Stimulated activated CD8-positive, alpha-beta memory T cell treated with anti-CD3 and anti-CD28 coated beads, Interleukin-7, amount 100 ng/mL, for 48 hours (primary cell): ENCODE results near the gene PCDH18.
"Not testable (repeated sequence)": the region's sequence is repeated elsewhere in the genome, so short reads cannot be mapped to it uniquely, and the experiment has no call there.

ENCODE experiments used
- DNase-seq, 2 donors: peaks; one replicate each; pipeline ENCODE4 v3.0.0-alpha.2; 2020; ENCODE audit warnings: low read depth in 1 of 2; ENCODE audit errors: extremely low read depth in 1 of 2

The PCDH18 gene, protein sequence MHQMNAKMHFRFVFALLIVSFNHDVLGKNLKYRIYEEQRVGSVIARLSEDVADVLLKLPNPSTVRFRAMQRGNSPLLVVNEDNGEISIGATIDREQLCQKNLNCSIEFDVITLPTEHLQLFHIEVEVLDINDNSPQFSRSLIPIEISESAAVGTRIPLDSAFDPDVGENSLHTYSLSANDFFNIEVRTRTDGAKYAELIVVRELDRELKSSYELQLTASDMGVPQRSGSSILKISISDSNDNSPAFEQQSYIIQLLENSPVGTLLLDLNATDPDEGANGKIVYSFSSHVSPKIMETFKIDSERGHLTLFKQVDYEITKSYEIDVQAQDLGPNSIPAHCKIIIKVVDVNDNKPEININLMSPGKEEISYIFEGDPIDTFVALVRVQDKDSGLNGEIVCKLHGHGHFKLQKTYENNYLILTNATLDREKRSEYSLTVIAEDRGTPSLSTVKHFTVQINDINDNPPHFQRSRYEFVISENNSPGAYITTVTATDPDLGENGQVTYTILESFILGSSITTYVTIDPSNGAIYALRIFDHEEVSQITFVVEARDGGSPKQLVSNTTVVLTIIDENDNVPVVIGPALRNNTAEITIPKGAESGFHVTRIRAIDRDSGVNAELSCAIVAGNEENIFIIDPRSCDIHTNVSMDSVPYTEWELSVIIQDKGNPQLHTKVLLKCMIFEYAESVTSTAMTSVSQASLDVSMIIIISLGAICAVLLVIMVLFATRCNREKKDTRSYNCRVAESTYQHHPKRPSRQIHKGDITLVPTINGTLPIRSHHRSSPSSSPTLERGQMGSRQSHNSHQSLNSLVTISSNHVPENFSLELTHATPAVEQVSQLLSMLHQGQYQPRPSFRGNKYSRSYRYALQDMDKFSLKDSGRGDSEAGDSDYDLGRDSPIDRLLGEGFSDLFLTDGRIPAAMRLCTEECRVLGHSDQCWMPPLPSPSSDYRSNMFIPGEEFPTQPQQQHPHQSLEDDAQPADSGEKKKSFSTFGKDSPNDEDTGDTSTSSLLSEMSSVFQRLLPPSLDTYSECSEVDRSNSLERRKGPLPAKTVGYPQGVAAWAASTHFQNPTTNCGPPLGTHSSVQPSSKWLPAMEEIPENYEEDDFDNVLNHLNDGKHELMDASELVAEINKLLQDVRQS

DNA sequence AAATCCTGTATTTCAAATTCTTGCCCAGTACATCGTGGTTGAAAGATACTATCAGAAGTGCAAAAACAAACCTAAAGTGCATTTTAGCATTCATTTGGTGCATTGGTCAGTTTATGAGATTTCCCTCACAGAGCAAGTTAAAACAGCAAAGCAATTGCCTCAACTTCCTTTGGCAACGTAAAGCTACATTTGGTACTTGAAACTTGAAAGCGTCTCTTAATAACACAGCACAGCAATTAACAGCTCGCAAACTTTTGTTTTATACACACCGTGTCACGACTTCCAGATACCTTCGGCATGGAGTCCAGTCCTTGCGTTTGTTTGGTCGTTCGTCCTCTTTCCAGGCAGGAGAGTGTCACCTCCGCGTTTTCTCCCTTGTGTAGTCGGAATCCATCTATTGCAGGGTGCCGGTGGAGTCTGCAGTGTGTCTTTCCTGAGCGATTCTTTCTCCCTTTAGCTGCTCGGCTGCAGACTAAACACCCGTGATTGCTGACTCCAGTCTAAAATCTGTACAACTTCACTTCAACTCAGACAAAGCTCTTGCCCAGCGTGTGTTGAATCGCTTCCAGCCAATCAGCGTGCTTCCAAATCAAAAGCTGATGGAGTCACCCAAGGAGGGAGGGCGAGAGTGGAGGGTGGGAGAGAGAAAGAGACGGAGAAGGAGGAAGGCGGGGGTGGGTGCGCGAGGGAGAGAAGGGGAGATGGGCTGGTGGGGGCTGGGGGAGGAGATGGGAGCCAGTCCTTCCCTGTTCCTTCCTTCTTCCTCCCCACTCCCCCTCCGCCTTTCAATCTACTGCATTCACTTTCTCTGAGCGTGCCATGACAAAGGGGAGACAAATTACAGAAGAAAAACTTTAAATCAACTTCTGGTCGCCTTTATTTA is at the start of gene PCDH18:
TSS of gene PCDH18 (minus strand) at position 509 of the 883 bp plus-strand sequence. CDS start at position 103, 406 bp downstream.
- no peak for DNase-seq

DNA sequence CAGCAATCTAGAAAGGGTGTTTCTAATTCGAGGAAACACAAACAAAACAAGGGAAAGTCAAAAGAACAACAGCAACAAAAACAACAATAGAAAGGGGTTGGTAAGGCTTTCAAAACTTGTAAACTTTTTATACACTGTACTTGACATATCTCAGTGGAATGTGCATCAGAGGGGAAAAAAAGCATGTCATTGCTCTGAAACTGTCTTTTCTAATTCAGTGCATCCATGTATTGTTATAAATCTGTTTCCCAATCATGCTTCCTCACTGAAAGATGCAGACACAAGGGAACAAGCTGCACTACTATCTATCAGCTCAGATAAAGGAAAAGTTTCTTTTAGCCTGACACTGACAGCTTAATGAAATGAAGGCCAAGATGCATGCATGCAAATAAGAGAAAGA is 44.2 kb upstream of the PCDH18 start:
- DNase-seq: no peak

DNA sequence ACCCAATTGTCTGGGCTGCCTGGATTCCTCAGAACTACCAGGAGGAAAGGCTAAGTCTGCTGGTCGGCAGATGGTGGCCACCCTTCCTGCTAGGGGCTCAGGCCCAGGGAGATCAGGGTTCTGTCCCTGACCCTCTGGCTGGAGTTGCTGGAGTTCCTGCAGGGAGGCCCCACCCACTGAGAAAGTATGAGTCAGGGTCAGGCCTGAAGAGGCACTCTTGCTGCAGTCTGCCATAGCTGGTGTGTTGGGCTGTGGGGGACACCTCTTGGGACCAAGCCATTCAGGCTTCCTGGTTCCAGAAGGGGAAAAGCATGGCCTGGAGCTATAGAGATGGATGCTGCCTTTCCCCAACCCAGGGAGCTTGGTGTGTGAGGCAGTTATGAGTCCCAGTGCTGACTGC is 40.4 kb upstream of the PCDH18 start:
- DNase-seq: no peak

DNA sequence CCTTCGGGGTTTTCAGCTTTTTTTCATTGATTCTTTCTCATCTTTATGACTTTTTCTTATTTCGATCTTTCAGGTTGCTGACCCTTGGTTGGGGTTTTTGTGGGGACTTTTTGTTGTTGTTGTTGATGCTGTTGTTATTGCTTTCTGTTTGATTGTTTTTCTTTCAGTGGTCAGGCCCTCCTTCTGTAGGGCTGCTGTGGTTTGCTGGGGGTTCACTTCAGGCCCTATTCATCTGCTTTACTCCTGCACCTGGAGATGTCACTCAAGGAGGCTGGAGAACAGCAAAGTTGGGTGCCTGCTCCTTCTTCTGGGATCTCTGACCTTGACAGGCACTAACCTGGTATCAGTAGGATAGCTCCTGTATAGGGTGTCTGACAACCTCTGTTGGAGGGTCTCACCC is 39.9 kb upstream of the PCDH18 start:
- no peak for DNase-seq

DNA sequence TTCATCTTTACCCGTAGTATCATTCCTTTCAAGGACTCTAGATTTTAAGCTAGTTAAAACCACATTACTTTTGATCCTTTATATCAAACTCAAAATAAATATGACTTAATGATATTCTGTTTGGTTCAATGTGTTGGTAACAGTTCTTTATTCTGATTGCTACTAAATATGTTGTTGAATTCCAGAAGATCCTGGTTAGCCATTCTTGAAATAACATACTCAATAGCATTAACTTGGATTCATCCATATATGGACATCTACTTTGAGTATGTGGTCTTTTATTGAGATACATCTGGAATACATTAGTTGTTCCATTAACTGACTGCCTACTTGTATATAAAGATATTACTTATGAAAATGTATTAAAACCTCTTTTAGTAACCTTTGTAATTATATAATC is 27.5 kb upstream of the PCDH18 start:
- no peak for DNase-seq

DNA sequence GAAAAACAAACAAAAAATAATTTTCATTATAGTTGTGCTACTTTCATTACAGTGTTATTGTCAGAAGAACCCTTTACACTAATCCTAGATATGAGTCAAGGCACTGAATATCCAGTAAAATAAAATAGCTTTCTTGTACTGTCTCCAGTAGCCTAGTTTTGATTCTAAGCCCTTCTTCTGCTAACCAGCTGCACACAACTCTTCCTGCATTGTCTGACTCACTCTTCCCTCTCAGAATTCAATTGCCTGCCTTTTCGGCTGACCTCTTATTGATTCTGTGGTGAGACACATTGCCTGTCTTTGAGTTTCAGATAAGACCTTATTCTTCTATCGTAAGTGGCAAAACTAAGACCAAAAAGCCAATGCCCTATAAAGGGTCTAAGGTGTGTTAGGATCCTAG is 26.7 kb upstream of the PCDH18 start:
- no peak for DNase-seq

DNA sequence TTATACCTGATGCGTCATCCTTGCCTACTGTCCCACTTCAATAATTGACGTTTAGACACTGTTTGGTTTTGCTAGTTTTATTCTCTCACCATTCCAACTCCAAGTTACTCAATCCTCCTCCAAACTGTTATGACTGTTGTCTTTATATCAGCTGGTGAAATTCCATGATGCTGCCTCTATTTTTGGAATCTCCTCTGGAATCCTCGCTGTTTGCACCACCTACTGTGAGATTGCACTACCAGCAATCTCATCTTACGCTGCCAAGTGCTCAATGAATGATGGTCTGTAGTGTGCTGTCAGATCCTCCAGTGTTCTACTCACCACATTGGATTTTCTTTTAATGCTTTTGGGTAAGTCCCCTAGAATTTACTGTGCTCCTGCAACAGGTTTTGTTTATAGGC is 13.2 kb upstream of the PCDH18 start:
- DNase-seq: no peak

DNA sequence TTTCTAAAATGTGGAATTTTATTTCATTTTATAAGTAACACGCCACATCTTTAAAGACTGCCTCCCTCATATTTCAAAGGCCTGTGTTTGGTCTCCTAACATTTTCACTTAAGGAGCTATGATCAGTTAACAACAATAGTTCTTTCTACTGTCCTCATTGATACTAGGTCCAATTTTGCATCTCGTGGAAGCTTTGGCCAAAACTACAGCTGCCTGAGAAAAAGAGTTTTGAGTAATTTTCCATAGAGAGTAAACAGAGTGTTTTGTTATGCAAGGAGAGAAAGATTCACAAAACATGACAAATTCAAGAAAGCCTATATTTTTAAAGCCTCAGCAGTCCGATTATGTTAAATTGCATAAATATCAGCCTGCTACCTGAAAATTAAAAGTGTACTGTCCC is 11.4 kb upstream of the PCDH18 start:
- no peak for DNase-seq

DNA sequence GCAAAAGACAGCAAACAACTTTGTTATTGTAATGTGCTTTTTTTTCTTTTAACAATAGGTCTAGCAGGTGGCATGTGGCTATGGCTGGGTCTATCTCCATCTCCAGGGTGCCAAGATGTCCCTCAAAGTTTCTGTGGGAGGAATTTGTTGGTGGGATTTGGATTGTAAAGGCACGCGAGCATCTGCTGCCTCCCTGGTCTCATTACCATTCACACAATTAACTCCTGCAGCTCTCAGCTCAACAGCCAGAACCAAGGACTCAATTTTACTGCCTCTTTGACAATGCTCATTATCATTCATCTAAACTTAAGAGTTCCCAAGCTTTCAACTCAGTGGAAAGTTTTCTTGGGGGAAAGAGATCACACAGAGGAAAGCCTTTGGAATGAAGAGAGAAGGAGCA is 10.9 kb upstream of the PCDH18 start:
- no peak for DNase-seq

DNA sequence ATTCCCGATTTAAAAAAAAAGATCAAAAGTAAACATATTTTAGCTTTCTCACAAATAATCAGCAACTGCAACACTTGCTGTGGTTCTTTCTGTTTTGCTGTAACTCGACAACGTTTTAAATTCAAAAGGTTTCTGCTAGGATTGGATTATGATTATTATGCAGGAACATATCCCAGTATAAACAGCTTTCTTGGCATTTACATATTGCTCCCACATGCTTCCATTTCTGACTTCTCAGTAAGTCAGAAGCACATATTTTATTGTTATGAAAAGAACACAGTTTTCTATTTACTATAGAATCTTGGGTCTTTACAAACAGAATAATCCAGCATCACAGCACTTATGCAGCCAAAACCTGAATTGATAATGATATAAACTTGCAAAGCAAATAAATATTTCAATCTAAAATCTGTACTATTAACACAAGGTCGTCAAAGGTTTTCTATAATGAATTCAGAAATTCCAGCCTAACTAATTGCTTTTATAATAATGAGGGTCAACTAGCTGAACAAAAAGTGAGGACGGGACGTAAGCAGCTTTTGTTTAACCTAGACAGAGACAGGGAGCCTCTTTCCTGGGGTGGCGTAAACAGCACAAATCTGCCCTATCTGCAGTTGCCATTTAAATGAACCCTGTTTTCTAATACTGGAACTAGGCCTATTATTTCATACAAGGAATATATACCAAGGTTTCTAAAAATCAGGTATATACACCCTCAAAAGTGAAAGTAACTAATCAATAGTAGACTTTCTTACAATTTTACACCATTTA is 9.8 kb upstream of the PCDH18 start:
- no peak for DNase-seq

DNA sequence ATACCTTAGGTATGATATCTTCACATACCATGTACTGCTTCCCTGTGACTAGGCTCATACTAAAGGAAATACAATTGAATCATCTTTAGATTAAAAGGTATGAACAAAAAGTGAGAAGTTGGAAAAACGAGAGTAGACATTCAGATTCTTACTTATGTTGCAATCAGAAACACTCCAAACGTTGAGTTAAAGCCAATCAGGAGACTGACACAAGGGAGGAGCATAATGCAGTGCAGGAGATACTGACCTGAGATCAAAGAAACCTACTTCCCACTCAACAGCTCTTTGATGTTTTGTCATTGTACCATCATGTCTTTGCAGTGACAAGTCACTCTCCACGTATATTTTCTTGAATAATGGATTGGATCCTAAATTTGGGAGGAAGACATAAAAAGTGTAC is 8.9 kb upstream of the PCDH18 start:
- DNase-seq: no peak

DNA sequence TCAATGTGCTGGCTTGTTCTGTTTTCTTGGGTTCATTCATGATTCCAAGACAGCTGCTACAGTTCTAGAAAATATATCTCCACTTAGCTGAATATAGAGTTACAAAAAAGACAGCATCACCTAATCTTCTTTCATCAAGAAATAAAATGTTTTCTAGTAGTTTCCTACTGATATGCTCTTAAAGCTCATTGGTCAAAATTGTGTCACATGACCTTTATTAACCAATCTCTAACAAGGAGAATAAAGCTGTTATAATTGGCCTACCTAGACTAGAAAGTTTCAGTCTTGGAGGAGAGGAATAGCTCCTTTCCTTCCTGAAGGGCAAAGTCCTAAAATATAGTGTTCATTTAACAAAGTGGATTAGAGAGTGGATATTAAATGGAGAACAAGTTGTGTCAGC is 8.1 kb upstream of the PCDH18 start:
- DNase-seq: no peak

DNA sequence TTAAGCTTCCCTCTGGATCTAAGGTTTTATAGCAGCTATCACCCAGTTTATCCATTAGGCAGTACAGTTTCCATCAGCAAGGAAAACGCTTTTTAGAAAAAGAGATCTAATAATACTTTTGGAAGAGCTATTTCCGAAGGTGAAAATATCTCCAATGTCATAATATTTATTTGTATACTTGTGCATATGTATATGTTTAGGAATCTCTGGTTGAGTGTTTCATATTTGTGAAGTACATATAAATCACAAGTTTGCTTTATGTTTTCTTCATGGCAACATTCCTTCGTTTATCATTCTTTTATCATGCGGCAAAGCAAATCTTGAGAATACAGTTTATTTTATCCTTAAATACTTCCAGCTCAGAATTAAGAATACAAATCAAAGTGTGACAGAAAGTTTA is 6.2 kb upstream of the PCDH18 start:
- no peak for DNase-seq

DNA sequence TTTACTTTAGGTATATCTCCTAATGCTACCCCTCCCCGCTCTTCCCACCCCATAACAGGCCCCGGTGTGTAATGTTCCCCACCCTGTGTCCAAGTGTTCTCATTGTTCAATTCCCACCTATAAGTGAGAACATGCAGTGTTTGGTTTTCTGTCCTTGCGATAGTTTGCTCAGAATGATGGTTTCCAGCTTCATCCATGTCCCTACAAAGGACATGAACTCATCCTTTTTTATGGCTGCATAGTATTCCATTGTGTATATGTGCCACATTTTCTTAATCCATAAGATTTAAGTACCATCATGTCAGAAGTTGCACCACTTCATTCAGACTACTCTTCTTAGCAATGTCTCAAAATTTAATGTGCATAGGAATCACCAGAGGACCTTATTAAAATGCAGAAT is 5.5 kb upstream of the PCDH18 start:
- not testable (repeated sequence) for DNase-seq

DNA sequence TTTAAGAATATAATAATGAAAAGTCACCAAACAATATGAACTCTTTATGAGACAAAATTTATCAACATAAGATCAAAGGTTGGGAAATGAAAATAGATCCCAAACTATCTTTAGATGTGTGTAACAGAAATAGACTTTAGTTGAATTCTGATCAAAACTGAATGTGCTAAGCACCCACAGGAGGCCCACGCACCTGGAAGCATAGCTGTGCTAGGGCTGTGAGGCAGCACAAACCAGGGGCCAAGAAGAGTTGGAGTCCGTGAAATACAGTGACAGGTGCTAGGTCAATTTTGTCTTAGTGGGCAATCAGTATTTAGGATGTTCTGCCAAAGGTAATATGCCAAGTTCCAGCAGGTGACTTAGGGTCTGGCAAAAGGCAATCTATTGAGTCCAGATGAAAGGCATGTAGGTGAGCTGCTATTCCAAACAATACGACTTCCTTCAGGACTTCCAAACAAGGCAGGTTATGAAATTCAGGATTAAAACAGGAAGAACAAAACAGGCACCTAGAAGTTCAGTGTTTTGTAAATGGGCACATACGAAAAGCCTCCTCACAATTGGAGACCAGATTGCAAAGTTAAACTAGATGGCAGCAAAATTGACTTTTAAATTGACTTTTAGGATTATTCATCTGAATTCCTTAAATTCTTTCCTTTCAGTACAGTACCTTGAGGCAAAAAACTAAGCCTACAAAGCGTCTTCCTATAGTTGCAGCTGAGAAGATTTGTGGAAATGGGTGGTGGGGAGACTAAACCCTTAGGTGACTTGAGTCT is 4.7 kb upstream of the PCDH18 start:
- DNase-seq: no peak

DNA sequence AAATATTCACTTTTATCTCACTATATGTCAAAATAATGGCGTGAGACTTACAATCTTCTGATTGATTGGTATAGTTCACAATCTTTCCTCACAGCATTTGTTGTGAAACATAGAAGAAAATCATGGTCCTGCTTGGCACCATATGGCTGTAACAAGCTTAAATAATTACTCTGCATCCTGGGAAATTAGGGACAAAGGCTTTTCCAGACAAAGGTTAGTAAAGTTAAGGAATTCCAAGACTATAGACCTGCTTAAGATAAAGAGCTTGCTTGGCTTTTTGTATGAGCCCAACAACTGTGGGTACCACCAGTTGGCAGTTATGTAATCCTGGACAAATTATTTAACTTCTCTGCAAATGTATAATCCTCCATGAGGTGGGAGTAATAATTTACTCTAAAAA is 3.4 kb upstream of the PCDH18 start:
- no peak for DNase-seq

DNA sequence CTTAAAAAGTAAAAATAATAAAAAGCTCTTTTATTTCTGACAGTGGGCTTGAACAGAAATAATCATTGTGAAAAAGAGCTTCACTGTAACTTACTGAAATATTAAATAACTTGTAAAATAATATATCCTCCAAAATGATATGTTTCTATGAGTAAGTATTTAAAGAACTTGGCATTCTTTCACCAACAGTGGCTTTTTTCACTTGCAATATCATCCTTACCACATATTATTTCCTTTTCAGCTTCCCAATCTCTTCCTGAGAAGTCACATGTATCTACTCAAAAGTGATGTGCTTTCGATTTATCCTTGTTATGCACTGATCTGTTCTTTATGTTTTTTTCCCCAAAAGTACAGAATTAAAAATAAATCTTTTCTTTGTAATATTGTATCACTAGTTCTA is 2.2 kb upstream of the PCDH18 start:
- DNase-seq: no peak

DNA sequence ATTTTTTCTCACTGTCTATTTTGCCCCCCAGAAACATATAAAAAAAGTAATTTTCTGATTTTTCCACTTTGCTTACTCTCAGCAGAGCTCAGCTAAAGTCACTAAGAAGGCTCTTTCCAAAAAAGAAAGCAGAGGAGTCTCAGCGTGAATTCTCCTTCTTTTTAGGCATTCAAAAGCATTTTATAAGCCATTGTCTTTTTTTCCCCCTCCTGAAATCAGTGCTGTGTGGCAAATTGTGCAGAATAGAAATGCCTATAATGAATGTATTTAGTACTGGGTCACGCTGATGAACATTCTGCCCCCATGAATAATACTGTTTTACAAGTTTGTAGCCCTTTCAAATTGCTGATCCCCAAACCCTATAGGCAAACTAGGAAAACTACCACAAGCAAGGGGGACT is 1.6 kb upstream of the PCDH18 start:
- DNase-seq: no peak

DNA sequence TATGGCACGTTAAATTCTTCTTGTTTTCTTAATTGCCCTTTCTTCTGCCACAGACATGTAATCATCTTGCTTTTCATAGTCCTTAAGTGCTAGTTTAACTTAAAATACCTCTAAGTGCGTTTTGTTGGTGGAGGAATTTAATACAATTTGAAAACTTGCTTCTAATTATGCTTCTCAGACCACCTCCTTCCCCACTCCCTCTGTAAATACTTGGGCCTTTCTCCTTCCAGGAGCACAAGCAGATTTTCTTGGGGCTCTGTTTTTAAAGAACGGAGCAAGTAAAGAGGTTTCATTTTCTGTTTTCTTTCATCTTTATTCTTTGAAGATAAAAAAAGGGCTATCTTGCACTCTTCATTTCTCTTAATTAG is 559 bp upstream of the PCDH18 start:
- no peak for DNase-seq
